B cell (primary cell): Measurements from ENCODE around the gene SLC39A3. TPM values are rescaled to one million over a fixed set of nuclear protein-coding genes. Genes with fewer than 3 reads are reported as not detected.

Experiments used
- ATAC-seq: fragments of 200-7000 bp; cut with Tn5 transposase; one replicate; pipeline ENCODE4 v1.10.0; 2021; ENCODE audit warnings: low read depth, mild to moderate bottlenecking, moderate number of reproducible peaks, moderate library complexity
- CTCF ChIA-PET: fragments of 350-600 bp; sonication (Branson Sonifier 250); formaldehyde crosslinking; loops from one replicate; lab custom pipeline; 2021; ENCODE audit warnings: antibody characterized with exemption, inconsistent platforms; lab: Charles Lee
- POLR2A ChIA-PET: fragments of 350-600 bp; sonication (Branson Sonifier 250); formaldehyde crosslinking; loops from one replicate; lab custom pipeline; 2021; ENCODE audit warnings: antibody characterized with exemption; lab: Charles Lee
- DNase-seq: peaks from one replicate; pipeline ENCODE4 v3.0.0; 2013
- H2AFZ ChIP-seq: 2 replicates; pipeline ENCODE4 v1.6.1; 2012; ENCODE audit warnings: mild to moderate bottlenecking, low read depth, low read length; ENCODE audit not compliant: insufficient read depth, poor library complexity, severe bottlenecking
- H3K27ac ChIP-seq, 2 donors: 1 replicate in 1 of 2; 2 replicates in 1 of 2; pipeline ENCODE4 v1.5.1; 2012 to 2013; ENCODE audit warnings: low read length in 2 of 2, mild to moderate bottlenecking in 2 of 2, moderate library complexity in 1 of 2
- H3K27me3 ChIP-seq, 4 experiments: fragments of 200-600 bp in 1 of 4; sonication (generic) in 1 of 4; replicated peaks in 1 of 4; 1 replicate in 2 of 4; 2 replicates in 2 of 4; pipeline versions ENCODE4 v1.6.1 to v1.7.0; 2013 to 2016; ENCODE audit warnings: low read length in 3 of 4, mild to moderate bottlenecking in 2 of 4, mixed read lengths in 1 of 4, moderate library complexity in 1 of 4; ENCODE audit not compliant: insufficient read depth in 4 of 4, control insufficient read depth in 3 of 4; ENCODE audit errors: control extremely low read depth in 1 of 4
- H3K36me3 ChIP-seq, 2 experiments: replicated peaks in 1 of 2; 1 replicate in 1 of 2; 2 replicates in 1 of 2; pipeline versions ENCODE4 v1.6.1 to v1.7.1; 2013; ENCODE audit warnings: low read length in 1 of 2; ENCODE audit not compliant: insufficient read depth in 2 of 2, control insufficient read depth in 1 of 2; ENCODE audit errors: control extremely low read depth in 1 of 2, extremely low read depth in 1 of 2
- H3K4me1 ChIP-seq, 2 donors: fragments of 200-600 bp in 1 of 2; sonication (generic) in 1 of 2; 1 replicate in 1 of 2; 2 replicates in 1 of 2; pipeline versions ENCODE4 v1.5.1 to v1.6.1; 2013 to 2017; ENCODE audit warnings: low read length in 2 of 2; ENCODE audit not compliant: control insufficient read depth in 2 of 2, insufficient read depth in 2 of 2
- H3K4me2 ChIP-seq: replicated peaks from 2 replicates; pipeline ENCODE3; 2012; ENCODE audit warnings: mild to moderate bottlenecking, low read depth, low read length; ENCODE audit not compliant: poor library complexity, severe bottlenecking
- H3K4me3 ChIP-seq, 5 experiments: fragments of 200-600 bp in 1 of 5; sonication (generic) in 1 of 5; 1 replicate in 3 of 5; 2 replicates in 2 of 5; pipeline versions ENCODE4 v1.5.1 to v1.7.0; 2011 to 2016; ENCODE audit warnings: low read length in 4 of 5, mild to moderate bottlenecking in 4 of 5, low read depth in 2 of 5, control low read depth in 1 of 5, moderate library complexity in 1 of 5; ENCODE audit not compliant: insufficient read depth in 1 of 5; ENCODE audit errors: control extremely low read depth in 1 of 5, extremely low read depth in 1 of 5
- H3K79me2 ChIP-seq: fragments of 200-600 bp; sonication (generic); one replicate; pipeline ENCODE4 v1.6.0; 2016; ENCODE audit warnings: low read length; ENCODE audit not compliant: control insufficient read depth, insufficient read depth
- H3K9ac ChIP-seq: fragments of 200-600 bp; sonication (generic); 2 replicates; pipeline ENCODE4 v1.6.1; 2017; ENCODE audit warnings: mild to moderate bottlenecking, low read length, moderate library complexity
- H3K9me3 ChIP-seq, 3 donors: one replicate each; pipeline versions ENCODE4 v1.6.1 to v1.7.1; 2013; ENCODE audit warnings: low read length in 2 of 3; ENCODE audit not compliant: control insufficient read depth in 2 of 3, insufficient read depth in 1 of 3; ENCODE audit errors: control extremely low read depth in 1 of 3
- H4K20me1 ChIP-seq: 2 replicates; pipeline ENCODE4 v1.6.0; 2012; ENCODE audit warnings: mild to moderate bottlenecking, low read length; ENCODE audit not compliant: insufficient read depth, control insufficient read depth, poor library complexity, severe bottlenecking
- H3K27ac Mint-ChIP-seq: one replicate; pipeline ENCODE4 v1.8.0; 2021; ENCODE audit warnings: mixed read lengths
- H3K27me3 Mint-ChIP-seq: one replicate; pipeline ENCODE4 v1.8.0; 2021; ENCODE audit warnings: mixed read lengths
- H3K4me1 Mint-ChIP-seq: one replicate; pipeline ENCODE4 v1.8.0; 2021; ENCODE audit warnings: mixed read lengths
- H3K4me3 Mint-ChIP-seq: one replicate; pipeline ENCODE4 v1.8.0; 2021; ENCODE audit warnings: mixed read lengths
- H3K9me3 Mint-ChIP-seq: one replicate; pipeline ENCODE4 v1.8.0; 2022; ENCODE audit warnings: mixed read lengths; ENCODE audit not compliant: insufficient read depth
- EZH2 ChIP-seq: IDR thresholded peaks from 2 replicates; pipeline ENCODE4 v1.6.1; 2012; ENCODE audit warnings: borderline replicate concordance, low read depth, mild to moderate bottlenecking, moderate library complexity, low read length; ENCODE audit not compliant: insufficient read depth, poor library complexity, severe bottlenecking
- WGBS: methylation state at CpG from one replicate; pipeline ENCODE4 v1.1.5; 2013; ENCODE audit warnings: missing lambda C conversion rate; ENCODE audit not compliant: insufficient coverage; 5-methylcytosine and 5-hydroxymethylcytosine counted together
- intact Hi-C: fragments of 100-400 bp; cut with micrococcal nuclease; formaldehyde crosslinking; loops from one replicate; pipeline ENCODE4 v1.10.0; 2022
- polyA plus RNA-seq: library from polyadenylated mRNA; depleted of rRNA; stranded (reverse); fragments of >200 nt; gene quantifications from 2 replicates; pipeline ENCODE4 v1.2.3, GENCODE V29; 2012
- total RNA-seq, 2 donors: library from RNA; stranded (reverse); fragments of 120-200 nt in 1 of 2; gene quantifications; 1 replicate in 1 of 2; 2 replicates in 1 of 2; pipeline versions ENCODE4 v1.2.3 to v1.2.4, GENCODE V29; 2013 to 2022
- TF ChIP-seq, protein P1 (sequence below): fragments of 200-600 bp; IDR thresholded peaks from one replicate; pipeline ENCODE4 v1.8.0; 2022; ENCODE audit warnings: antibody characterized with exemption, mild to moderate bottlenecking

Gene SLC39A3
- total and polyA plus RNA-seq, 2 donors (not counting 1 experiment from before 2014, with no cell fraction given): 36.4 to 37.6 TPM

DNA sequence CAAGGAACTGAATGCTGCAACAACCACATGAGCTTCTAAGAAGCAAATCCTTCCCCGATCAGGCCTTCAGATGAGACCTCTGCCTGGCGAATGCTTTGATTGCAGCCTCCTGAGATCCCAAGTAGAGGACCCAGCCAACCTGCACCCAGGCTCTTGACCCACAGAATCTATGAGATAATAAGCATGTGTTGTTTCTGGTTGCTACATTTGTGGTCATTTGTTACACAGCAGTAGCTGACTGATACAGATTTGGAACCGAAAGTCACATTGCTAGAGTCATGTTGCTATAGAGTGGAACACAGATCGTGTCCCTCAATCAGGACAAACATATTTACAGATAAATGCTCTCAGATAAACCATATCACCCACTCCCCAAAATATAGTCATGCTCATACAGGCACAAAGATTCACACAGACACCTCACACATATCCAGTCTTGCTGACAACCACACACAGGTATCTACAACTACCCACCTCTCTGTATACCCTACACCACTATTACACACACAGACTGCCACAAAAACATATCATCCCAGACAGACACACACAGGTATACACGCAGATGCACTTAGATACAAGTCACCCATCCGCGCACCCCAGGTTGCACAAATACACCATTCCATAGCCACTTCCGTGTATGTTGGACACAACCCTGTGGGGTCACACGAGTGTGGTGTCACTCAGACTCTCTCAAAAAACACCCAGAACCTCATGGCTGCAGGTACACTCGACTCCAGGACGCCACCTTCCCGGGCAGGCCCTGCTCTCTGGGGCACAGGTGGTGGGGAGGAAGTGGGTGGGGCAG, 24.1 kb downstream of the SLC39A3 start:
- Mint-ChIP-seq H3K4me1 (peaks cover 41% of the 10 kb centered on the region), H3K27ac (peak overlapping the region; percentile 57), H3K4me3 (no peak overlapping the region), H3K27me3 (no peaks in the 10 kb centered on the region), H3K9me3 (peaks cover 5% of the 10 kb centered on the region)
- TF ChIP-seq, protein P1, sequence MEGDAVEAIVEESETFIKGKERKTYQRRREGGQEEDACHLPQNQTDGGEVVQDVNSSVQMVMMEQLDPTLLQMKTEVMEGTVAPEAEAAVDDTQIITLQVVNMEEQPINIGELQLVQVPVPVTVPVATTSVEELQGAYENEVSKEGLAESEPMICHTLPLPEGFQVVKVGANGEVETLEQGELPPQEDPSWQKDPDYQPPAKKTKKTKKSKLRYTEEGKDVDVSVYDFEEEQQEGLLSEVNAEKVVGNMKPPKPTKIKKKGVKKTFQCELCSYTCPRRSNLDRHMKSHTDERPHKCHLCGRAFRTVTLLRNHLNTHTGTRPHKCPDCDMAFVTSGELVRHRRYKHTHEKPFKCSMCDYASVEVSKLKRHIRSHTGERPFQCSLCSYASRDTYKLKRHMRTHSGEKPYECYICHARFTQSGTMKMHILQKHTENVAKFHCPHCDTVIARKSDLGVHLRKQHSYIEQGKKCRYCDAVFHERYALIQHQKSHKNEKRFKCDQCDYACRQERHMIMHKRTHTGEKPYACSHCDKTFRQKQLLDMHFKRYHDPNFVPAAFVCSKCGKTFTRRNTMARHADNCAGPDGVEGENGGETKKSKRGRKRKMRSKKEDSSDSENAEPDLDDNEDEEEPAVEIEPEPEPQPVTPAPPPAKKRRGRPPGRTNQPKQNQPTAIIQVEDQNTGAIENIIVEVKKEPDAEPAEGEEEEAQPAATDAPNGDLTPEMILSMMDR: no peak
- TF ChIP-seq EZH2: no peak
- ATAC-seq (no peak), DNase-seq (no peak)
- Histone ChIP-seq H3K27ac (no peak overlapping the region), H3K79me2 (no peaks in the 10 kb centered on the region), H3K4me3 (no peak overlapping the region), H3K9me3 (peaks cover 0 to 34% (median 10%) of the 10 kb centered on the region in 3 donors), H3K4me1 (peaks cover 33 to 44% of the 10 kb centered on the region in 2 donors), H3K4me2 (no peak overlapping the region), H2AFZ (no peak overlapping the region), H3K27me3 (peaks cover 0 to 7% (median 2%) of the 10 kb centered on the region in 4 experiments), H4K20me1 (peaks cover 8% of the 10 kb centered on the region), H3K36me3 (peaks cover 0 to 4% of the 10 kb centered on the region in 2 experiments), H3K9ac (no peak overlapping the region)
- intact Hi-C loops: no loop called here
- POLR2A ChIA-PET: interaction anchor here (0.5 to 0.6 kb wide), 2 partner anchors 450 to 702 kb away, joined by 3 to 5 read pairs; no protein-coding TSS in a partner anchor
- CTCF ChIA-PET: no interaction called here
- WGBS: 99% methylated on average over 9 of the region's 12 CpGs
